Liver (tissue), 9 donors: ENCODE results near the gene PRR5L. TPM values are rescaled to one million over a fixed set of nuclear protein-coding genes. Genes with fewer than 3 reads are reported as not detected.

Source experiments
- DNase-seq: peaks from one replicate; pipeline ENCODE4 v3.0.0-alpha.2; 2017; ENCODE audit warnings: low spot score
- H3K27ac ChIP-seq, 2 donors: one replicate each; pipeline ENCODE4 v1.7.0; 2013; ENCODE audit warnings: inconsistent platforms in 2 of 2, low read length in 2 of 2, control low read depth in 1 of 2, low read depth in 1 of 2, mild to moderate bottlenecking in 1 of 2
- H3K27me3 ChIP-seq, 4 donors: one replicate each; pipeline versions ENCODE4 v1.6.1 to v1.7.0; 2013; ENCODE audit warnings: low read length in 3 of 4, inconsistent platforms in 1 of 4, mild to moderate bottlenecking in 1 of 4, moderate library complexity in 1 of 4; ENCODE audit not compliant: control insufficient read depth in 4 of 4, insufficient read depth in 4 of 4
- H3K36me3 ChIP-seq, 4 donors: one replicate each; pipeline versions ENCODE4 v1.6.1 to v1.7.0; 2013; ENCODE audit warnings: low read length in 3 of 4, mild to moderate bottlenecking in 3 of 4, low read depth in 1 of 4, moderate library complexity in 1 of 4; ENCODE audit not compliant: control insufficient read depth in 4 of 4, insufficient read depth in 3 of 4
- H3K4me1 ChIP-seq, 4 donors: one replicate each; pipeline versions ENCODE4 v1.6.1 to v1.7.0; 2013; ENCODE audit warnings: low read length in 3 of 4, mild to moderate bottlenecking in 3 of 4, moderate library complexity in 1 of 4; ENCODE audit not compliant: control insufficient read depth in 4 of 4, insufficient read depth in 4 of 4
- H3K4me3 ChIP-seq, 3 donors: one replicate each; pipeline versions ENCODE4 v1.6.1 to v1.7.0; 2013; ENCODE audit warnings: low read length in 3 of 3, control low read depth in 1 of 3, low read depth in 1 of 3, mild to moderate bottlenecking in 1 of 3
- H3K9ac ChIP-seq, 2 donors: one replicate each; pipeline ENCODE4 v1.7.0; 2013; ENCODE audit warnings: low read length in 2 of 2, mild to moderate bottlenecking in 2 of 2, moderate library complexity in 2 of 2, control low read depth in 1 of 2, low read depth in 1 of 2
- H3K9me3 ChIP-seq, 4 donors: one replicate each; pipeline versions ENCODE4 v1.6.1 to v1.7.0; 2013; ENCODE audit warnings: low read length in 3 of 4; ENCODE audit not compliant: control insufficient read depth in 4 of 4
- EGR1 ChIP-seq, 2 donors: IDR thresholded peaks; 2 replicates each; pipeline ENCODE4 v1.6.1; 2016 to 2018; ENCODE audit warnings: antibody characterized with exemption in 2 of 2, low read depth in 2 of 2
- FOXA1 ChIP-seq: IDR thresholded peaks from 2 replicates; pipeline ENCODE4 v1.6.1; 2016; ENCODE audit warnings: antibody characterized with exemption
- FOXA2 ChIP-seq: IDR thresholded peaks from 2 replicates; pipeline ENCODE4 v1.6.1; 2016; ENCODE audit warnings: antibody characterized with exemption
- GABPA ChIP-seq, 2 donors: IDR thresholded peaks in 1 of 2; conservative IDR thresholded peaks in 1 of 2; 2 replicates each; pipeline ENCODE4 v1.6.1; 2016; ENCODE audit warnings: antibody characterized with exemption in 2 of 2, mild to moderate bottlenecking in 1 of 2, moderate library complexity in 1 of 2
- HNF4A ChIP-seq, 2 donors: conservative IDR thresholded peaks; 2 replicates each; pipeline ENCODE4 v1.6.1; 2016; ENCODE audit warnings: antibody characterized with exemption in 2 of 2, mild to moderate bottlenecking in 2 of 2
- HNF4G ChIP-seq: IDR thresholded peaks from 2 replicates; pipeline ENCODE4 v1.6.1; 2016; ENCODE audit warnings: antibody characterized with exemption
- JUND ChIP-seq, 2 donors: IDR thresholded peaks; 2 replicates each; pipeline ENCODE4 v1.6.1; 2016; ENCODE audit warnings: antibody characterized with exemption in 2 of 2
- NR2F2 ChIP-seq: IDR thresholded peaks from 2 replicates; pipeline ENCODE4 v1.6.1; 2016; ENCODE audit warnings: antibody characterized with exemption
- RAD21 ChIP-seq, 2 donors: IDR thresholded peaks; 2 replicates each; pipeline ENCODE4 v1.6.1; 2016; ENCODE audit warnings: antibody characterized with exemption in 2 of 2, mild to moderate bottlenecking in 2 of 2
- RXRA ChIP-seq, 2 donors: IDR thresholded peaks; 2 replicates each; pipeline ENCODE4 v1.6.1; 2017 to 2018; ENCODE audit warnings: antibody characterized with exemption in 2 of 2, mild to moderate bottlenecking in 1 of 2
- SP1 ChIP-seq: IDR thresholded peaks from 2 replicates; pipeline ENCODE4 v1.6.1; 2018; ENCODE audit warnings: antibody characterized with exemption, mild to moderate bottlenecking
- TAF1 ChIP-seq: conservative IDR thresholded peaks from 2 replicates; pipeline ENCODE4 v1.6.1; 2016; ENCODE audit warnings: antibody characterized with exemption, mild to moderate bottlenecking
- YY1 ChIP-seq: IDR thresholded peaks from 2 replicates; pipeline ENCODE4 v1.6.1; 2016; ENCODE audit warnings: antibody characterized with exemption, mild to moderate bottlenecking
- WGBS: extraction: QIAGEN DNeasy Blood & Tissue Kit; methylation state at CpG from one replicate; pipeline ENCODE4 v1.1.7; 2013; 5-methylcytosine and 5-hydroxymethylcytosine counted together
- polyA plus RNA-seq, 2 donors: library from polyadenylated mRNA; stranded (reverse) in 1 of 2; unstranded in 1 of 2; fragments of 200-250 nt in 1 of 2; fragments of >200 nt in 1 of 2; fragmentation: Nextera tagmentation in 1 of 2; extraction: Ambion mirVana in 1 of 2; gene quantifications; one replicate each; pipeline versions ENCODE4 v1.2.1 to v1.2.3, GENCODE V29; 2013 to 2015
- total RNA-seq, 2 donors: library from RNA; depleted of rRNA; stranded (reverse); fragments of >200 nt; gene quantifications; one replicate each; pipeline ENCODE4 v1.2.3, GENCODE V29; 2014
- TF ChIP-seq, protein P1 (sequence below): fragments of 150-350 bp; IDR thresholded peaks from 2 replicates; pipeline ENCODE4 v1.5.1; 2017; ENCODE audit warnings: improper control_type of control experiment, low read depth, low read length; ENCODE audit not compliant: missing input control
- TF ChIP-seq, protein P2 (sequence below): IDR thresholded peaks from 2 replicates; pipeline ENCODE4 v1.6.1; 2016; ENCODE audit warnings: antibody characterized with exemption
- TF ChIP-seq, protein P3 (sequence below): IDR thresholded peaks from 2 replicates; pipeline ENCODE4 v1.6.1; 2016; ENCODE audit warnings: antibody characterized with exemption
- TF ChIP-seq, protein P4 (sequence below): IDR thresholded peaks from 2 replicates; pipeline ENCODE4 v1.6.1; 2016; ENCODE audit warnings: antibody characterized with exemption, mild to moderate bottlenecking
- donor health status: healthy.
- donor health status: healthy.
- donor health status: healthy.
- donor health status: healthy.
- donor health status: healthy.

PRR5L gene
- total and polyA plus RNA-seq, 4 donors, result 1.2 to 8.5 (median 4.5) TPM

DNA sequence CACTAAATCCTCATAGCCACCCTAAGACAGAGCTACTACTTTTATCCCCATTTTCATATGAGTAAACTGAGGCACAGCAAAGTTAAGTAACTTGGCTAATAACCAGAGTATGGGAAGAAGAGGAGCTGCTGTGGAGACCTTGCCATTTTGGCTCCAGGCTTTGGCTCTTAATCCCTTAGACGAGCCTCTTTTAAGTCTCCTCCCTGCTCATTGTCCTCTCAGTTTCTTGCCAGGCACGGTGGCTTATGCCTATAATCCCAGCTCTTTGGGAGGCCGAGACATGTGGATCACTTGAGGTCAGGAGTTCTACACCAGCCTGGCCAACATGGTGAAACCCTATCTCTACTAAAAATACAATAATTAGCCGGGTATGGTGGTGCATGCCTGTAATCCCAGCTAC lies 78.6 kb downstream of the PRR5L start (continued):
- TF ChIP-seq, protein P1, sequence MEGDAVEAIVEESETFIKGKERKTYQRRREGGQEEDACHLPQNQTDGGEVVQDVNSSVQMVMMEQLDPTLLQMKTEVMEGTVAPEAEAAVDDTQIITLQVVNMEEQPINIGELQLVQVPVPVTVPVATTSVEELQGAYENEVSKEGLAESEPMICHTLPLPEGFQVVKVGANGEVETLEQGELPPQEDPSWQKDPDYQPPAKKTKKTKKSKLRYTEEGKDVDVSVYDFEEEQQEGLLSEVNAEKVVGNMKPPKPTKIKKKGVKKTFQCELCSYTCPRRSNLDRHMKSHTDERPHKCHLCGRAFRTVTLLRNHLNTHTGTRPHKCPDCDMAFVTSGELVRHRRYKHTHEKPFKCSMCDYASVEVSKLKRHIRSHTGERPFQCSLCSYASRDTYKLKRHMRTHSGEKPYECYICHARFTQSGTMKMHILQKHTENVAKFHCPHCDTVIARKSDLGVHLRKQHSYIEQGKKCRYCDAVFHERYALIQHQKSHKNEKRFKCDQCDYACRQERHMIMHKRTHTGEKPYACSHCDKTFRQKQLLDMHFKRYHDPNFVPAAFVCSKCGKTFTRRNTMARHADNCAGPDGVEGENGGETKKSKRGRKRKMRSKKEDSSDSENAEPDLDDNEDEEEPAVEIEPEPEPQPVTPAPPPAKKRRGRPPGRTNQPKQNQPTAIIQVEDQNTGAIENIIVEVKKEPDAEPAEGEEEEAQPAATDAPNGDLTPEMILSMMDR, result no peak
- no peak for TF ChIP-seq YY1
- TF ChIP-seq EGR1 (IDR thresholded peaks at IDR 0.05; ENCODE audit: low read depth in 2 of 2), result no peak
- TF ChIP-seq NR2F2, result no peak
- TF ChIP-seq SP1, result no peak

DNA sequence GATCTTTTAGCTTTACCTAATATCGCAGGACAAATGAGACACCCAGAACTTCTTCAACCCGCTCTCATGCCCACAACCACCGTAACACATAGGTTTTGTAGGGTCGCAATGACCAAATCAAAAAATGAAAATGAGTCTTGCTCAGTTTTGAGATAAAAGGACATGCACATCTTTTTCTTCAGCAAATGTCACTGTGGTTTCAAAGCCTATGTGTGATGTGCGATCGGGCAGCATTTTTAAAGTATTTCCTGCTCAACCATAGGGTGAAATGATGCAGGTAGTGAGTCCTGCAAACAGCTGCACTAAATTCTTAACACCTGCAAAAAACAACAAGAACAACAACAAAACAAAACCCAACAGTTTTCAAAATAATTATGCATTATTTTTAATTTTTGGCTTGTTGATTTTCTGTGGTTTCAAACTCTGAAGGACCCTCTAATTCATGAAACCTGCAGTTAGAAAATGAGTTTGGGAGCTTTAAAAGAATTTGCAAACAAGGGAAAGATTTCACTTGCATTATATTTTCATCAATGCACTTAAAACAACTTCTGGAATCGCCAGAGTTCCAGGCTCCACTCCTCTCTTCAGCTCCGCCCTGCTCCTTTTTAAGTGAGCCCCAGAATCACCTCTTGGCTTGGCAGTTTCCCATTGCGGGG lies 79.4 kb downstream of the PRR5L start:
- DNase-seq, result no peak
- TF ChIP-seq RAD21 (IDR thresholded peaks at IDR 0.05), result no peak
- TF ChIP-seq HNF4A (conservative IDR thresholded peaks at IDR 0.05), result no peak
- TF ChIP-seq EGR1 (IDR thresholded peaks at IDR 0.05; ENCODE audit: low read depth in 2 of 2), result no peak
- TF ChIP-seq SP1, result no peak
- no peak for TF ChIP-seq TAF1
- TF ChIP-seq, protein P2, sequence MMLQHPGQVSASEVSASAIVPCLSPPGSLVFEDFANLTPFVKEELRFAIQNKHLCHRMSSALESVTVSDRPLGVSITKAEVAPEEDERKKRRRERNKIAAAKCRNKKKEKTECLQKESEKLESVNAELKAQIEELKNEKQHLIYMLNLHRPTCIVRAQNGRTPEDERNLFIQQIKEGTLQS, result no peak
- Histone ChIP-seq H3K9ac (no peak overlapping the region), H3K27ac (peak overlapping the region in 1 of 2 donors; percentile 2), H3K4me1 (peaks cover 2 to 15% (median 7%) of the 10 kb centered on the region in 4 donors), H3K27me3 (peaks cover 0 to 3% (median 1%) of the 10 kb centered on the region in 4 donors), H3K9me3 (no peaks in the 10 kb centered on the region), H3K4me3 (peak overlapping the region in 1 of 3 donors; percentile 56), H3K36me3 (no peaks in the 10 kb centered on the region)
- 54% methylated on average over 9 of the region's 9 CpGs for WGBS

DNA sequence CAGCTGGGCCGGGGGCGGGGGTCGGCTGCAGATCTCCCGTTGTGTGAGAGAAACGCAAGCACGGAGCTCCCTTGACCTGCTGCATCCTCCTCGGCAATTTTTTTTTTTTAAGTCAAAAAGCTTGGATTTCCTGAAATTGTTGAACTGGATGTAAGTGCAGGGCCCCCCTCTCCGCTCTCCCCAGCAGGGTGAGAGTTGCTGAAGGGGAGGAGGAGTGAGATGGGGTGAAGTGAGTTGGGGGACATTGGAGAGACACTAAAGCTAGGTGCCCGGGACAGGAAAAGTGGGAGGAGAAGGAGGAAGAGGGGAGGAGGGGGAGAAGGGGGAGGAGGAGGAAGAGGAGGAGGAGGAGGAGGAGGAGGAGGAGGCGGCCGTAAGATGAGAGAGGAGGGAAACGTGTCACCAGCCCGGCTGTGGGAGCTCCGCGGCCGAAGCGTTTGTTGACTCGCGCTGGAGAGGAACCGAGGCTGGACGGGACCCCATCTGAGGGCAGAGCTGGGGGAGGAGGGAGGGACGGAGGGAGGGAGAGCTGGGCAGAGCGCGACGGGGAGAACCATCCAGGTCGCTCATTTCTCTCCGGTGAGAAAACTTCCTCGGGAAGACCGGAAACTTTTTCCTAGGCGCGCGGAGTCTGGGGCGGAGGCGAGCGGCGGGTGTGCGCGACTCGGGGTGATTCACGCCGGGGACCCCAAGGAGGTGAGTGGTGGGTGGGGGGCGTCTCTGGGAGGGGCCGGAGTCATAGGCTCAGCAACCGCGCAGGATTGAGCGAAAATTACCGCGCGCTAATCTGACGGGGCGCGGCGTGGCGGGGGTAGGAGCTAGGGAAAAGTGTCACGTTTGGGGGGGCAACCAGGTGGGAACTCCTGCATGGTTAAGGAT lies 80.2 kb downstream of the PRR5L start:
- Histone ChIP-seq H3K36me3 (no peaks in the 10 kb centered on the region), H3K4me3 (peak overlapping the region; percentile 47 to 58 (median 56)), H3K9me3 (no peaks in the 10 kb centered on the region), H3K27ac (peak overlapping the region; percentile 61 to 64), H3K4me1 (peaks cover 2 to 15% (median 7%) of the 10 kb centered on the region in 4 donors), H3K27me3 (peaks cover 0 to 3% (median 1%) of the 10 kb centered on the region in 4 donors), H3K9ac (peak overlapping the region in 1 of 2 donors; percentile 56)
- no peak for DNase-seq
- TF ChIP-seq JUND (IDR thresholded peaks at IDR 0.05), result no peak
- no peak for TF ChIP-seq RAD21 (IDR thresholded peaks at IDR 0.05)
- TF ChIP-seq, protein P2, result no peak
- TF ChIP-seq SP1, result no peak
- no peak for TF ChIP-seq FOXA2
- no peak for TF ChIP-seq HNF4G
- no peak for TF ChIP-seq FOXA1
- TF ChIP-seq, protein P3, sequence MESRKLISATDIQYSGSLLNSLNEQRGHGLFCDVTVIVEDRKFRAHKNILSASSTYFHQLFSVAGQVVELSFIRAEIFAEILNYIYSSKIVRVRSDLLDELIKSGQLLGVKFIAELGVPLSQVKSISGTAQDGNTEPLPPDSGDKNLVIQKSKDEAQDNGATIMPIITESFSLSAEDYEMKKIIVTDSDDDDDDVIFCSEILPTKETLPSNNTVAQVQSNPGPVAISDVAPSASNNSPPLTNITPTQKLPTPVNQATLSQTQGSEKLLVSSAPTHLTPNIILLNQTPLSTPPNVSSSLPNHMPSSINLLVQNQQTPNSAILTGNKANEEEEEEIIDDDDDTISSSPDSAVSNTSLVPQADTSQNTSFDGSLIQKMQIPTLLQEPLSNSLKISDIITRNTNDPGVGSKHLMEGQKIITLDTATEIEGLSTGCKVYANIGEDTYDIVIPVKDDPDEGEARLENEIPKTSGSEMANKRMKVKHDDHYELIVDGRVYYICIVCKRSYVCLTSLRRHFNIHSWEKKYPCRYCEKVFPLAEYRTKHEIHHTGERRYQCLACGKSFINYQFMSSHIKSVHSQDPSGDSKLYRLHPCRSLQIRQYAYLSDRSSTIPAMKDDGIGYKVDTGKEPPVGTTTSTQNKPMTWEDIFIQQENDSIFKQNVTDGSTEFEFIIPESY, result no peak
- no peak for TF ChIP-seq HNF4A (conservative IDR thresholded peaks at IDR 0.05)
- TF ChIP-seq, protein P4, sequence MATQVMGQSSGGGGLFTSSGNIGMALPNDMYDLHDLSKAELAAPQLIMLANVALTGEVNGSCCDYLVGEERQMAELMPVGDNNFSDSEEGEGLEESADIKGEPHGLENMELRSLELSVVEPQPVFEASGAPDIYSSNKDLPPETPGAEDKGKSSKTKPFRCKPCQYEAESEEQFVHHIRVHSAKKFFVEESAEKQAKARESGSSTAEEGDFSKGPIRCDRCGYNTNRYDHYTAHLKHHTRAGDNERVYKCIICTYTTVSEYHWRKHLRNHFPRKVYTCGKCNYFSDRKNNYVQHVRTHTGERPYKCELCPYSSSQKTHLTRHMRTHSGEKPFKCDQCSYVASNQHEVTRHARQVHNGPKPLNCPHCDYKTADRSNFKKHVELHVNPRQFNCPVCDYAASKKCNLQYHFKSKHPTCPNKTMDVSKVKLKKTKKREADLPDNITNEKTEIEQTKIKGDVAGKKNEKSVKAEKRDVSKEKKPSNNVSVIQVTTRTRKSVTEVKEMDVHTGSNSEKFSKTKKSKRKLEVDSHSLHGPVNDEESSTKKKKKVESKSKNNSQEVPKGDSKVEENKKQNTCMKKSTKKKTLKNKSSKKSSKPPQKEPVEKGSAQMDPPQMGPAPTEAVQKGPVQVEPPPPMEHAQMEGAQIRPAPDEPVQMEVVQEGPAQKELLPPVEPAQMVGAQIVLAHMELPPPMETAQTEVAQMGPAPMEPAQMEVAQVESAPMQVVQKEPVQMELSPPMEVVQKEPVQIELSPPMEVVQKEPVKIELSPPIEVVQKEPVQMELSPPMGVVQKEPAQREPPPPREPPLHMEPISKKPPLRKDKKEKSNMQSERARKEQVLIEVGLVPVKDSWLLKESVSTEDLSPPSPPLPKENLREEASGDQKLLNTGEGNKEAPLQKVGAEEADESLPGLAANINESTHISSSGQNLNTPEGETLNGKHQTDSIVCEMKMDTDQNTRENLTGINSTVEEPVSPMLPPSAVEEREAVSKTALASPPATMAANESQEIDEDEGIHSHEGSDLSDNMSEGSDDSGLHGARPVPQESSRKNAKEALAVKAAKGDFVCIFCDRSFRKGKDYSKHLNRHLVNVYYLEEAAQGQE, result no peak
- TF ChIP-seq, protein P1, result no peak
- TF ChIP-seq GABPA (IDR thresholded peaks at IDR 0.05 in 1 of 2, conservative IDR thresholded peaks at IDR 0.05 in 1 of 2), result no peak
- no peak for TF ChIP-seq RXRA (IDR thresholded peaks at IDR 0.05)
- no peak for TF ChIP-seq EGR1 (IDR thresholded peaks at IDR 0.05; ENCODE audit: low read depth in 2 of 2)
- TF ChIP-seq YY1, result no peak
- WGBS, result 2% methylated on average over 55 of the region's 55 CpGs
